HG03060 (cell line): ENCODE results near the gene RABGAP1.

ENCODE experiments used
- ATAC-seq: cut with Tn5 transposase; IDR thresholded peaks from one replicate; pipeline ENCODE4 v1.9.1; 2021; ENCODE audit warnings: low read depth, moderate number of reproducible peaks; ENCODE audit not compliant: unreplicated experiment

The RABGAP1 gene

DNA sequence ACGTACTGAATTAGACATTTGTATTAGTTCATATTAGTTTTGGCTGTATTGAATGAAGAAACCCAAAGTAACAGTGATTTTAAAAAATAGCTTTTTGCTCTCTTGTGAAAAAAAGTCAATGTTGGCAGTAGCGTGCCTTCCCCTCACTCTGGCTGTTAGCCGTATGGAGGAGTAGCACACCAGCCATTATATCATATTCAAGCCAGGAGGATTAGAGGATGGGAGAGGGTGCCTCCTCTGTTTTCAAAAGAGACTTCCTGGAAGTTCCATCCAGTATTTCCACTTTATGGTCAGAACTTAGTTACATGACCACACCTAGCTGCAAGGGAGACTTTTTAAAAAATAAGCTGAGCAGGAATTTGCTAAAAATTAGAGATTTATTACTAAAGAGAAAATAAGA, 133.8 kb downstream of the RABGAP1 start:
- no peak for ATAC-seq

DNA sequence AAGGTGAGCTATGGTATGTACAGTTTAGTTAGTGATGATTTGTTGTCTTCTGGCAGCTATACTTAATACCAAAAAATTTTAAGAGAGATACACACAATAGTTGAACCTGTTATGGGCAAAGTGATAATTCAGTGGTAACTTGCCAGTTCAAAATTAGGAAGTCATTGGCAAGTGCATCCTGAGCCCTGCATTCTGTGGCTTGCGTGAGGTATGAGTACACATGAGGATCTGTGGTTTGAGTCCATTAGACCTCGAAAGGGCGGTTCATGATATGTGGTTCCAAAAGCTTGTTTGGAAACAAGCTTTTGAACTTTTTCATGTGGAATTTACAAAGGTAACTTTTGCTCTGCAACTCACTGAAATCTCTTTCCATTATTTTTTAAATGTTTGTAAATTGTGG, 139.6 kb downstream of the RABGAP1 start:
- no peak for ATAC-seq

DNA sequence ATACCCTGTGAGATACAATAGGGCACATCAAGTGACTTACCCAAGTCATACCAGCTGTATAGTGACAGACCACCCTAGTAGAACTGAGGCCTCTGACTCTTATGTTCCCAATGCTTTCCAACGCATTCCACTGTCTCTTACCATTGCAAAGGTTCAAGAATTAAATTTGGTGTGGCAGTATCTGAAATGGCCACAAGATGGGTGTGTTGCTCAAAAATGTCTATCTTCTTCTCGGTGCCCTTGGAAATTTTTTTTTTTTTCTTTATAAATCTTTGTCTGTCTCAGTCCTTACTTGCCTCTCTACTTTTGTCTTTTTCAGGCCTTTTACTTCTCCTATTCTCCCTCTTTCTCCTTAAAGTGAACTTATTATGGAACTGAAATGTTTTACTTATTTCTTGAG, 141.0 kb downstream of the RABGAP1 start:
- ATAC-seq: no peak

DNA sequence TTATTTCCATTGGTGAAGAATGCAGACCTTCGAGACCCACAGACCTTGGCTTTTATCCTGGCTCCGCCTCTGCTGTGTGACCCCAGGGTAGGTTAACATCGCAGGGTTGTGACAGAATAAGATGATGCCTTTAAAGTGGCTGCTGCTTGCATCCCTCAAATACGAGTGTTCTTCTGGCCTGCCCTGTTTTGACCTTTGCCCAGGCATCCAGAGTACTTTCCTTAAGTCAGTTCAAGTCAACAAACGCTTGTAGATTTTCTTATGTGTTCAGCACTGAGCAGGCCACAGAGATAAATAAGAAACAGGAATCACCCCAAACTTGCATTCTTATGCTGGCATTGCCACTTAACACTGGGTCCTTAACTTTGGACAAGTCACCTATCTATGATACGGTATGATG, 142.9 kb downstream of the RABGAP1 start:
- no peak for ATAC-seq

DNA sequence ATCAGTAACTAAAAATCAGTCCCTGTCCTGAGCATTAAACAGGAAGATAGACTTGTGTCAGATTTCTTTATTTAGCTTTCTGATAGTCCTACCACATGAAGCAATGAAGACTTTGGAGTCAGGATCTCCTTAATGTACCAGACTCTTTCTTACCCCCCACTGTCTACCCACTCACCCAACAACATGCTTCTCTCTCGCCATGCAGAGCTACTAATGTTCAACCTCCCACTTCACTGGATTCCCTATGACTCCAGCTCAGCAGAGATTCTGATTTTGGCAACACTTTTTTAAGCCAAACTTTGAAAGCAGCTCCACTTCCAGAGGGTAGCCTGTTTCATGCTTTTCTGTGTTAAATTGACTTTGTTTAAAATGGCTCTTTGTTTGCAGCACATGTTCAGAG, 143.4 kb downstream of the RABGAP1 start:
- no peak for ATAC-seq

DNA sequence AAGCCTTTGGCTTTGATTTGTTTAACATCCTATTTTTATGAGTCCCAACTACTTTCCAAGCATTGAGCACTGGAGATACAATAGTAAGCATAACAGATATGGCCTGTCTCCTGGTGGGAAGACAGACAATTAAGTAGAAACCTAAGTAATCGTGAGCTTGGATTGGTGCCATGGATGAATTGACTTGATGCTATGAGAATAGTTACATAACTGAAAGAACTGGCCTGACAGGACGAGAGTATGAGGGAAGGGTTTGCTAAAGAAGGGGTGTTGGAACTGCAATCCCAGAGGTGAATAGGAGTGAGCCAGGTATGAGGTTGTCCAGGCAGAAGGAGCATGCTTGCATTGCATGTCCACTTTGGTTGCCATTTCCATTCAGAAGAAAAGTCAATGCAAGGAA, 145.1 kb downstream of the RABGAP1 start:
- no peak for ATAC-seq

DNA sequence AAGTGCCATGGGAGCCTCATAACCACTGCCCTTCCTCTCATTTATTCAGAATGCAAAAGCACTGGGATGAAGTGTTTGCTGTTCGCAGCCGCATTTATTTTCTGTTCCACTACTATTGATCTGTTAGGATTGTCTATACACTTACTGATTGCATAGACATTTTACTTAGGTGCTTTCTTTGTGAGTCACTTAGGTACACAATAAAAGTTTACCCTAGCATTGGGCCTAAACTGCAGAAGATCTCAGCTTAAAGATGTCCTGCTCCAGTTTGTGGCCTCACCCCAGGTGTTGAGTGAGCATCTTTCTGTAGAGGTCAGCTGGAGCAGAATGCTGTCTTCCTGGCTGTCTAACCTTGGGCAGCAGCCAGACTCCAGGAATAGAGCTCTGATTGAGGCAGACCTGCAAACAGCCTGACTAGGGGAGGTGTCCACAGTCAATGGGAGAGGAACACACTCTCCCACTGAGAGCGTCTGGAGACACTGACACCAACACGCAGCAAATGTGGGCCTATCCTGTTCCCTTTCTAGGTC, 146.6 kb downstream of the RABGAP1 start:
- ATAC-seq: no peak

DNA sequence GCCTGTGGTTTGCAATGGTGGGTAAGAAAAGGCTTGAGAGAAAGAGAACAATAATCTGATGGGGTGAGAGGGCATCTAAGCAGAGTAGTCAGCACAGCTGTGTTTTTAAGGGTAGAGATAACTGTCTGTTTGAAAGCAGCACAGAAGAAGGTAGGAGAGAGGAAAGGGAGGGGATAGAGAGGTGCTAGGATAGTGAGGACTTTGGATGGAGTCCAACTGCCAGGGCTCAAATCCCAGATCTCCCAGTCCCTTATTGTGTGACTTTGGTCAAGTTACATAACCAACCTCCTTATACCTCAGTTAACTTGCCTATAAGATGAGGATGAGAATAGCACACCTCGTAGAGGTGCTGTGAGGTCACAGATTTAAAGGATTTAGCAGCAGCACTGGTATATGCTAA, 148.2 kb downstream of the RABGAP1 start:
- ATAC-seq: no peak

DNA sequence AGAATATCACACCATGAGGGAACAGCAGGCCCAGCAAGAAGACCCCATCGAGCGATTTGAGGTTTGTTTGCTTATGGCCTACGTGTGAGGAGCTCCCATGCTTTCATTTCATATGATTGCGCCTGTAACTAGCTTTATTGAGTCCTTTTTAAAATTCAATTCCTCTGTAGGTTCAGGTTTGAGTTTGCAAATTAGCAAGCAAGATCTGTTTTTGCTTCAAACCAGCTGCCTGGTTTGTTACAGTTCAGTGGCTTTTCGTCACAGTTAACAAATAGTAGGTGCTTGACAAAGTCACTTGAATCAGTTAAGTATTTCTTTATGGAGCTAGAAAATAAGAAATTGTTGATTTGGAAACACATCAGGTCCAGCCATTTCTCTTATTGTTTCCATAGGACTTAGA, 149.0 kb downstream of the RABGAP1 start:
- ATAC-seq: no peak

DNA sequence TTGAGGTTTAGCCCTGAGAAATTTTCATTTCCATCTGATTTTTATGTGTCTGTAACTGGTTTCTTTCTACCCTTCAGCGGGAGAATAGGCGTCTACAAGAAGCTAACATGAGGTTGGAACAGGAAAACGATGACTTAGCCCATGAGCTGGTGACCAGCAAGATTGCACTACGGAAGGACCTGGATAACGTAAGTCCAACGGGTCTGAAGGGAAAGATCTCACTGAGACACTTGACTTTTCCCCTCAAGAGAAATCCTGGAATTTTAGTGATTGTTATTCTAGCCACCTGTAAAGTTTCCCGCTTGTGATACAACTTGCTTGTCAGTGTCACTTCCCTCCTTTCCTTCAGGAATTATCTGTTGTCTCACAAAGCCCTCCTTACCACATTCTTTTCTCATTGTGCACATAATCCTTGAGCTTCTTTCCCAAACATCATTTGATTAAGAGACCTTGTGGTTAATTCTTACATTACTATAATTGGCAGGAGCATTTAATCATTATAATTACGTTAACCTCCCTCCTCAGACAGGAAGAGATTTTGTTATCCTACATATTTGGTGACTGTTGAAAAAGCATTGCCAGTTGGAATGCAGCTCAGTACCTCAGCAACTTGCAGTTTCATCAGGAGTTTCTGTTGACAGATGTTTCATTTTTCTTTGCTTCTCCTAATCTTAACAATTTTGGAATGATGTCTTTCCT, 149.5 kb downstream of the RABGAP1 start:
- no peak for ATAC-seq

DNA sequence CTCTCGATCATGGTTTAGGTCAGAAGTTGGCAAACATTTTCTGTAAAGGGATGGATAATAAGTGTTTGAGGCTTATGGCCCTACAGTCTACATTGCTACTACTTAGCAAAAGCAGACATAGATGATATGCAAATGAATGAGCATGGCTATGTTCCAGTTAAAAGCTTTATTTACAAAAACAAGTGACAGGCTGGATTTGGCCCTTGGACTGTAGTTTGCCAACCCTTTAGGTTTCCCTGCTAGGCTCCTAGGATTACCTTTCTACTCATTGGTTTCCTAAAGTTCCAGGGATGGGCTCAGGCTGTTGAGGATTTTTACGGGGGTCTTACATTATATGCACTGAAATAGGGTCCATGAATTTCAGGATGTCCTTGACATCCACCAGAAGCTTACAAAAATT, 150.1 kb downstream of the RABGAP1 start:
- no peak for ATAC-seq

DNA sequence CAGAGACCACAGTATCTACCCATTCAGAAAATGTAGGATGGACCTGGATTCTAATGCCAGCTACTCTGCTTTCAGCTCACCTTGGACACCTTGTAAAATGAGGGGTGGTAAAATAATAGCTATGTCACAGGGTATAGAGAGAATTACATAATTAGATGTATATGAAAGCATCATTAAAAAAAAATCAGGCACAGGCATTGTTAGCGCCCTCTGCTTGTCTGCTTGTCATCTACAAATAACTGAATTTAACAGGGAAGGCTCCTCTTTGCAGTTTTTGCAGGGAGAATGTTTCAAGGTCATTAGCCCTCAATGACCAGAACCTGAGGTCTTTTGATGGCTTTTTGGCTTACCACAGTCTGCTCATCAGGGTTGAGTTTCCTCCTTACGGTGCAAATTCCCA, 150.6 kb downstream of the RABGAP1 start:
- ATAC-seq: no peak

DNA sequence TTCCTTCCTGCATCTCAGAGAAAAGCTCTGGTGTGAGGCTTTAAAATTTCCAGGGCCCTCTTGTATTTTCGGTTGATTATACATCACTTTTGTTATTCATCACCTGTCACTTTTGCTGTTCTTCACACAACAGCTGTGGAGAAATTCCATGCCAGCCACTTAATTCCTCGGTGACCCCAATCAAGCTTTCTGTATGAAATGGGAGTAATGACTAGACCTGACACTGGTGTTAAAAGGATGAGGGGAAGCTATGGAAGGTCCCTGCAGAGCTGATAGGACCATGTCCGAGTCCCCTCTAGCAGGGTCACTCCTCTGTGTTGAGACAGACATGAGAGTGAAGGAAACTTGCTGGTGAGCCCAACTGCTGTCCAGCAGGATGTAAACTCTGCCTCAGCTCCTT, 152.3 kb downstream of the RABGAP1 start:
- ATAC-seq: no peak

DNA sequence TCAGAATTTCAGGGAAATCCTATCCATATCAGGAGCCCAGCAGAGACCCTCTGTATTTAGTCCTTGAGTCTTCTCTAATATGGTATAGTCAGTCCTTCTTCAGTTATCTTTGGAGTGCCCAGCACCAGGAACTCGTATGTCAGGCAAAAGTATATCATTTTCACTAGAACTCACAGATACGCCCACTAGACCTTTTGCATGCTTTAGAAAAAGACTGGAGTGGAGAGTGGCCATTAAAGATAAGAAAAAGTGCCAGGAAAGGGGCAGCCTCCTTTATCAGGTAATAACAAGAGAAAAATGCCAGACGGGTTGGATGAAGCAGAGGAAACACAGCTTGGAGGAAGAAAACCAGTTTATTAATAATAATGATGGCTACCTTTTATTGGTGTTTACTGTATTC, 156.2 kb downstream of the RABGAP1 start:
- no peak for ATAC-seq

DNA sequence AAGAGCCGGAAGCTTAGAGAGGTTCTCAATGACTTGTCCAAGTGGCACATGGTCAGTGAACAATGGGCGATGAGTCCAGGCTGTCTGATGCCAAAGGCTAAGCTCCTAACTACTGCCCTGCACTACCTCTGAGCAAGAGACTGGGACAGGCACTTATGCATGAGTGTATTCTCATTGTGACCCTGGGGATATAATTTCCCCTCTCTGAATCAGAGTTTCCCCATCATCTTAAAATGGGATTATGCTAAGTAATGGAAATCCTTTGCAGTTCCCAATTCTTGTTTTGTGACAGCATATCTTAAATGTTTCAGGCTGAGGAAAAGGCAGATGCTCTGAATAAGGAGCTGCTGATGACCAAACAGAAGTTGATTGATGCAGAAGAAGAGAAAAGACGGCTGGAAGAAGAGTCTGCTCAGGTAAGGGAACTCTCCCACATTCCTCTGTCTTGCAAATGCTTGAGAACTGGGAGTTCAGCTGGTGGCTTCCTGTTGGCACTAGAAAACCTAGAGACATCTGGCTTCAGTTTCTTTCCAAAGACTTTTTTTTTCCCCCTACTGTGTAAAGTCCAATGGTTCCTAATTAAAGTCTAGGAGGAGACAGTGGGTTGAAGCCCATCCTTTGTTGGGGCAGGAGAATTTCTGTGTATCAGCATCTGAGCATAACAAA, 156.7 kb downstream of the RABGAP1 start:
- no peak for ATAC-seq

DNA sequence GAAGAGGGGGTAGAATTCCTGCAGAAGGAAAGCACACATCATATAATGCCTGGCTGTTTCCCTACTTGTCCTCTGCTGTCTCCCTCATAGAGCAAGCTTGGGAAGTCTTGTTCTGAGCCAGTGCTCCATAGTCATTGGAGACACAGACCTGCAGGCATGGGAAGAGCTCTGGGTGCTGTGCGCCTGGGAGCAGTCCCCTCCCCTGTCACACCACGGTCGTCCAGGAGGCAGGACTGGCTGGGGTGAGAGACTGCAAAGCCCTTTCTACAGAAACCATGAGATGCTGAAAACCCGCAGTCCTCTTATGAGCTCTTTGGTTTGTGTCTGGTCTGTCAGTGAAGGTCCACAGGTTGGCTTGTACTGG, 157.3 kb downstream of the RABGAP1 start:
- ATAC-seq: no peak

DNA sequence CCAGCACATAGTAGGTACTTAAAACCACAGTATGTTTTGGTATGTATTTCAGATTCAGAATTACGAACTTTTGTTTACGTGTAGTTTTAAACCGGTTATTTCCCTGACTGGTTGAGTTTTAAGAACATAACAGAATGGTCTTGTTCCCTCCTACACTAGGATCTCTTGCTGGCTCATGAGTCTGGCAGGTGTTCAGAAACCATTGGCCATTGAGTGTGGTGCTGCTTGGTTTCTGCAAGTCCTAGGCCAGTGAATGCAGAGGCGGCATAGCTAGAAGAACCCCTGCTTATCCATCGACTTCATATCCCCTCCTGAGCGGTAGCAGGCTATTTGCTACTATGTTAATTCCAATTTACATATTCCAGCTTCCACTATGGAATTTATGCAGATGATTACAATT, 158.2 kb downstream of the RABGAP1 start:
- no peak for ATAC-seq

DNA sequence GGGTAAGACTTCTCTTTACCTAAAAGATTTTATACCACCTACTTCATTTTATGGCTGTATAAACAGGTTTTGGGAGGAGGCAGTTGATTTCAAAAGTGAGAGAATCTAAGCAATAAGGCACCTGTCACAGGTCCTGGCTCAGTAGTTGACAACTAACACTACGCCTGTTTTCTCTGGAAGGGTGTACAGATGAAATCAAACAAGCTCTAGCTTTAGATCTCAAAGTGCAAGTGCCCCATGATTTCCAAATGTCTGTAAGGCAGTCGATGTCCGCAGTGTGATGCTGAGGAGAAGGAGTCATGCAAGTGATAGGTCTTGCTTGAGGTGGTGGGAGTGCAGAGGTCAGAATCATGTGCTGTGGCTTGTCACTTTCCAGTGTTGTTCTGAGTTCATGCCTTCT, 158.7 kb downstream of the RABGAP1 start:
- ATAC-seq: no peak

DNA sequence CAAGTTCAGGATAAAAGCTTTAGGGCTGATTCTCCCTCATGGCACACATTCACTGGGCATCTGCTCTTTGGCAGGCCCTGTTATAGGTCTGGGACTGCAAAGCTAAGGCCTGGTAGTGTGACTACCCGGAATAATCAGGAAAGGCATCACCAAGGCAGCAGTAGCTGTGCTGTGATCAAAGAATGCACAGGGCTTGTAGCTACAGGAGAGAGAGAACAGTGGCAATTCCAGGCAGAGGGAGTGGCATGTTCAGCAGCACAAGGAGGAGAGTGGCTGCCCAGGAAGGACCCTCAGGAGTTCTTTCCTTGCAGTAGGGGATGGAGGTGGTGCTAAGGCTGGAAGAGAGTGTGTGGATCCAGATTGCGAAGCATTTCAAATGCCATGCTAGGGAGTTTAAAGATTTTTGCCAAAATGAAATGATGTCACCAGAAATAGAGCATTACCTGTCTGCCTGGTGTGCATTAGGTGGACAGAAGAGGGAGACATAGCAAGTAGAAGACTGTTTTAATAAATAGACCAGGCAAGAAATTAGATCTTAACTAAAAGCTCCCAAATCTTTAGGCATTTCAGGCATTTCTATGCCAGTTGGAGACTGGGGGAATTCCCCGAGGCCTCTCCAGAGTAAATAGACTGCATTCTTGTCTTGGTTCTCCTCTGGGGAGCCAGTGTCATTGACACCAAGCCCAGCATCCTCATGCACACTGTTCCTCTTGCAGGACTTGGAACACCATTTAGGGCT, 161.7 kb downstream of the RABGAP1 start:
- no peak for ATAC-seq

DNA sequence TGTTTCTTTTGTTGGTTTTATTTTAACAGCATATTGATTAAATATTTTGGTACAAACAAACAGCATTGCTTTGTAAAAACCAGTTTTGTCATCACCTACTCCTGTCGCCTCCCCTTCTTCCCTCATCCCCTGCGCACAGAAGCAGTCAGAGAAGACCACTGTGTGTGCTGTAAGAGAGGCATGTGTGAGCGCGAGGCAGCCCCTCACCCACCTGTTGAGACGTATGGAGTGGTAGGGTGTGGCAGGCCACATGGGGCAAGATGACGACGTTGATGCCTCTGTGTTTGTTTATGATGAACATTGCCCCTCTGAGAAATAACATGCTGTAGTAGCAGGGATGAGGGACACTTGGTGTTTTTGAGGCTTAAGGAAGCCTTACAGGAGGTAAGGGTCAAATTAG, 164.0 kb downstream of the RABGAP1 start:
- ATAC-seq: no peak

DNA sequence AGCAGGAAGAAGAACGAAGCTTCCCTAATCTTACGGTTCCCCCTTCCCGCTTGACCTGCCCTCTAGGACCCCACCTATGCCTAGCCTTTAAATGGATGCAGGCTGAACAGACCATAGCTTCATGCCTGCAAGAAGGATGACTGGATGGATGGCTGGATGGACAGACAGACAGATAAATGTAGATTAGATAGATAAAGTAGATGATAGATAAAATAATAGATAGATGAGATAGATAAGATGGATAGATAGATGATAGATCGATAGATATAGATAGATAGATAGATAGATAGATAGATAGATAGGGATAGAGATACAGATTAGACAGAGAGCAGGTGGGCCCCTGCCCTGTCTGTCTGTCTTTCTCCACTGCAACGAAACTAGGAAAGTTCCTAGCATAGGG, 164.7 kb downstream of the RABGAP1 start:
- no peak for ATAC-seq
